HG02870 (cell line): ENCODE measurements around the gene PCDHA4.
"Not testable (repeated sequence)": the region's sequence is repeated elsewhere in the genome, so short reads cannot be mapped to it uniquely, and the experiment has no call there.

Source experiments
- ATAC-seq: cut with Tn5 transposase; IDR thresholded peaks from one replicate; pipeline ENCODE4 v1.9.1; 2021; ENCODE audit warnings: mild to moderate bottlenecking, moderate library complexity; ENCODE audit not compliant: unreplicated experiment

The PCDHA4 gene

DNA sequence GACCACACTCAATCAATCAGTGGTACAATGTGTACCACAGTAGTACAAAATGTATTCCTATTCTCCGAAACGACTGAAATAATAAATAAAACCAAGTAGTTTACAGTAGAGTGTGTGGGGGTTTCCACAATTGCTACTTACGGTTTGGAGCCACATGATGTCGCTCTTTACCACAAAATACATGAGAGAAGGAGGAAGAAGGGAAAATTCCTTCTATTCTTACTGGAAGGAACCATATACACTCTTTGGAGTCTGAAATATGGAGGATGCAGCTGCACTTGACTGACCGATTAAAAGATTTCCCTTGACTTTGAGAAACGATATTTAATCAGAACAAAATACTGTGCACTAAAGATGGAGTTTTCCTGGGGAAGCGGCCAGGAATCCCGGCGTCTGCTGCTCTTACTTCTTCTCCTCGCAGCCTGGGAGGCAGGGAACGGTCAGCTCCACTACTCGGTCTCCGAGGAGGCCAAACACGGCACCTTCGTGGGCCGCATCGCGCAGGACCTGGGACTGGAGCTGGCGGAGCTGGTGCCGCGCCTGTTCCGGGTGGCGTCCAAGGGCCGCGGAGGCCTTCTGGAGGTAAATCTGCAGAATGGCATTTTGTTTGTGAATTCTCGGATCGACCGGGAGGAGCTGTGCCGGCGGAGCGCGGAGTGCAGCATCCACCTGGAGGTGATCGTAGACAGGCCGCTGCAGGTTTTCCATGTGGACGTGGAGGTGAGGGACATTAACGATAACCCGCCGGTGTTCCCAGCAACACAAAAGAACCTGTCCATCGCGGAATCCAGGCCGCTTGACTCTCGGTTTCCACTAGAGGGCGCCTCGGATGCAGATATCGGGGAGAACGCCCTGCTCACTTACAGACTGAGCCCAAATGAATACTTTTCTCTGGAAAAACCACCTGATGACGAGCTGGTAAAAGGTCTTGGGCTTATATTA, at the start of gene PCDHA4:
Gene PCDHA4 (plus strand): TSS at position 235 of the 942 bp plus-strand sequence.
- ATAC-seq: no peak

DNA sequence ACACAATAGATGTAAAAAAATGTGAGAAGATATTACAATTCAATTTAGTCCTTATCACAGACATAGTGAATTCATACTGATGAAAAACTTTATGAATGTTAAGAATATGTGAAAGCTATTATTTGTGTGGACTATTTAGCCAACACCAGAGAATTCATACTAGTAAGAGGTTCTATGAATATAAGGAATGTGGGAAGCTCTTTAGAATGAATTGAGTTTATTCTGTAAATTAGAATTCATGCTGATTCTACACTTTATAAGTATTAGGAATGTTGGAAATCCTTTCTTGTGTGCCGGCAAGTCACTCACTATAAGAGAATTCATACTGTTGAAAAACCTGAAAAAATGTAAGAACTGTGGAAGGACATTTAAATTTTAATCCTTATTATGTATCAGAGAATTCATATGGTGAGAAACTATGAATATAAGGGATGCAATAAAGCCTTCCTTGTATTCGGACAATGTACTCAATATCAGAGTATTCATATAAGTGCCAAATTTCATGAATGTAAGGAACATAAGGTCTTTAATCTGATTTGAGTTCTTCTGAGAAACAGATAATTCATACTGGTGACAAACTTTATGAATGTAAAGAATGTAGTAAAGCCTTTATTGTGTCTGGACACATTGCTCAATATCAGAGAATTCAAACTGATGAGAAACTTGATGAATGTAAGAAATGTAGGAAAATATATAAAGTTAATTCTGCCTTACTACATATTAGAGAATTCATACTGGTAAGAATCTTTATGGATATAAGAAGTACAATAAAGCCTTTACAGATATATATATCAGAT, 42.5 kb upstream of the PCDHA4 start:
- ATAC-seq: no peak

GRCh38 chr5:140767444-140767843, 39.4 kb upstream of the PCDHA4 start:
- no peak for ATAC-seq

DNA sequence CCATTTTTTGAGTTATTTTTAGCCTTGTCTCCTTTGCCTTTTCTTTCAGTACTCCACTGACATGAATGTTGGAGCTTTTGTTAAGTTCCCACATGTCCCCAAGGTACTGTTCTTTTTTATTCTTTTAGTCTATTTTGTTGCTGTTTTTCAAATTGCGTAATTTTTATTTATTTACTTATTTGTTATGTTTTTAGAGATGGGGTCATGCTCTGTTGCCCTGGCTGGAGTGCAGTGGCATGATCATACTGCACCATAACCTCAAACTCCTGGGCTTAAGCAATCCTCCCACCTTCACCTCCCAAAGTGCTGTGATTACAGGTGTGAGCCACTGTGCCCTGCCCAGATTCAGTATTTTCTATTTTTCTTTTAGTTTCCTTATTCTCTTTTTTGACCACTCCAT, 26.4 kb upstream of the PCDHA4 start:
- ATAC-seq: no peak

DNA sequence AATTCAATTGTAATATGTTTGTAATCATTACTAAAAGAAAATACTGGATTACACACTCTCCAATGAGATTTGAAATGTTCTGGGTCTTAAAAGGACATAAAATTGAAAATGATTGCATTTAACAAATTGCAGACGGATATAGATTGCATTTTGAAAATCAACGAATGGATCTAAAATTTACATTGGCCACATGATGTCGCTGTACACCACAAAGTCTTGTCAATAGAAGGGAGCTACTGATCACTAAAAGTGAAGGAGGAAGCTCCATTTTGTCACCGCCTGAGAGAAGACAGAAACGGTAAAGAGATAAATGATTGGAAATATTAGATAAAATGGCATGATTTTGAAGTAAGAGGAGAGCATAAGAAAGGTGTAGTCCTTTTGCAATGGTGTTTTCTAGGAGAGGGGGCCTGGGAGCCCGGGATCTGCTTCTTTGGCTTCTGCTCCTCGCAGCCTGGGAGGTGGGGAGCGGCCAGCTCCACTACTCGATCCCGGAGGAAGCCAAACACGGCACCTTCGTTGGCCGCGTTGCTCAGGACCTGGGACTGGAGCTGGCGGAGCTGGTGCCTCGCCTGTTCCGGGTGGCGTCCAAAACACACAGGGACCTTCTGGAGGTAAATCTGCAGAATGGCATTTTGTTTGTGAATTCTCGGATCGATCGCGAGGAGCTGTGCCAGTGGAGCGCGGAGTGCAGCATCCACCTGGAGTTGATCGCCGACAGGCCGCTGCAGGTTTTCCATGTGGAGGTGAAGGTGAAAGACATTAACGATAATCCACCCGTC, 20.8 kb upstream of the PCDHA4 start, which contains the start of gene PCDHA1:
Gene PCDHA1 (plus strand): TSS at position 236 of the 782 bp plus-strand sequence.
- no peak for ATAC-seq

DNA sequence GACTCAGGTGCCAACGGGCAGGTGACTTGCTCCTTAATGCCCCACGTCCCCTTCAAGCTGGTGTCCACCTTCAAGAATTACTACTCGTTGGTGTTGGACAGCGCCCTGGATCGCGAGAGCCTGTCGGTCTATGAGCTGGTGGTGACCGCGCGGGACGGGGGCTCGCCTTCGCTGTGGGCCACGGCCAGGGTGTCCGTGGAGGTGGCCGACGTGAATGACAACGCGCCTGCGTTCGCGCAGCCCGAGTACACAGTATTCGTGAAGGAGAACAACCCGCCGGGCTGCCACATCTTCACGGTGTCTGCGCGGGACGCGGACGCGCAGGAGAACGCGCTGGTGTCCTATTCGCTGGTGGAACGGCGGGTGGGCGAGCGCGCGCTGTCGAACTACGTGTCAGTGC, 19.4 kb upstream of the PCDHA4 start:
- not testable (repeated sequence) for ATAC-seq

DNA sequence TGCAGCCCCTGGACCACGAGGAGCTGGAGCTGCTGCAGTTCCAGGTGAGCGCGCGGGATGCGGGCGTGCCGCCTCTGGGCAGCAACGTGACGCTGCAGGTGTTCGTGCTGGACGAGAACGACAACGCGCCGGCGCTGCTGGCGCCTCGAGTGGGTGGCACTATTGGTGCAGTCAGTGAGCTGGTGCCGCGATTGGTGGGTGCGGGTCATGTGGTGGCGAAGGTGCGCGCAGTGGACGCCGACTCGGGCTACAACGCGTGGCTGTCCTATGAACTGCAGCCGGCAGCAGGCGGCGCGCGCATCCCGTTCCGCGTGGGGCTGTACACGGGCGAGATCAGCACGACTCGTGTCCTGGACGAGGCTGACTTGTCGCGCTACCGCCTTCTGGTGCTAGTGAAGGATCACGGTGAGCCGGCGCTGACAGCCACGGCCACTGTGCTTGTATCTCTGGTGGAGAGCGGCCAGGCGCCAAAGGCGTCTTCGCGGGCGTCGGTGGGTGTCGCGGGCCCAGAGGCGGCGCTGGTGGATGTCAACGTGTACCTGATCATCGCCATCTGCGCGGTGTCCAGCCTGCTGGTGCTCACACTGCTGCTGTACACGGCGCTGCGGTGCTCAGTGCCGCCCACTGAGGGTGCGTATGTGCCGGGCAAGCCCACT, 18.9 kb upstream of the PCDHA4 start:
- ATAC-seq: not testable (repeated sequence)

DNA sequence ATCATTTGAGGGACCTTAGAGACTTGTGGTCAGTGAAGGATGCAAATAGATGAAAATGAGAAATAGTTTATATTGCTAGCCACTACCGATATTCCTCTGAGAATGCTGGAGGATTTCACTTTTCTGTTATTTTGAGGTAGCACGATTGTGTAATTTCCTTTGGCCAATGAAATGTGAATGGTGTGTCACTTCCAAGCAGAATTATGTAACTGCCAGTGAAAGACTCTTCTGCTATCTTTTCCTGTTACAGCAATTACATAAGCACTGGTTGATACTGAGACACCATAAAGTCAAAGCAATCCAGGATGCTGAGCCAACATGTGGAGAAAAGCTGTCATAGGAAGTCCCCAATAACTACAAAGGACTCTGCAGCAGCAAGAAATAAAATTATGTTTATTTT, 15.8 kb upstream of the PCDHA4 start:
- ATAC-seq: no peak

GRCh38 chr5:140794595-140795258, 12.1 kb upstream of the PCDHA4 start, which contains the start of gene PCDHA2:
PCDHA2 (plus strand) TSS chr5:140794852.
- ATAC-seq: no peak

DNA sequence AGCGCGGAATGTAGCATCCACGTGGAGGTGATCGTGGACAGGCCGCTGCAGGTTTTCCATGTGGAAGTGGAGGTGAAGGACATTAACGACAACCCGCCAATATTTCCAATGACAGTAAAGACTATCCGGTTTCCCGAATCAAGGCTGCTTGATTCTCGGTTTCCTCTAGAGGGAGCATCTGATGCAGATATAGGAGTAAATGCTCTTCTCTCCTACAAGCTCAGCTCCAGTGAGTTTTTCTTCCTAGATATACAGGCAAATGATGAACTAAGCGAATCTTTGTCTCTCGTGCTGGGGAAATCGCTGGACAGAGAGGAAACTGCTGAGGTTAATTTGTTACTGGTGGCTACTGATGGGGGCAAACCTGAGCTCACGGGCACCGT, 11.6 kb upstream of the PCDHA4 start:
- no peak for ATAC-seq

DNA sequence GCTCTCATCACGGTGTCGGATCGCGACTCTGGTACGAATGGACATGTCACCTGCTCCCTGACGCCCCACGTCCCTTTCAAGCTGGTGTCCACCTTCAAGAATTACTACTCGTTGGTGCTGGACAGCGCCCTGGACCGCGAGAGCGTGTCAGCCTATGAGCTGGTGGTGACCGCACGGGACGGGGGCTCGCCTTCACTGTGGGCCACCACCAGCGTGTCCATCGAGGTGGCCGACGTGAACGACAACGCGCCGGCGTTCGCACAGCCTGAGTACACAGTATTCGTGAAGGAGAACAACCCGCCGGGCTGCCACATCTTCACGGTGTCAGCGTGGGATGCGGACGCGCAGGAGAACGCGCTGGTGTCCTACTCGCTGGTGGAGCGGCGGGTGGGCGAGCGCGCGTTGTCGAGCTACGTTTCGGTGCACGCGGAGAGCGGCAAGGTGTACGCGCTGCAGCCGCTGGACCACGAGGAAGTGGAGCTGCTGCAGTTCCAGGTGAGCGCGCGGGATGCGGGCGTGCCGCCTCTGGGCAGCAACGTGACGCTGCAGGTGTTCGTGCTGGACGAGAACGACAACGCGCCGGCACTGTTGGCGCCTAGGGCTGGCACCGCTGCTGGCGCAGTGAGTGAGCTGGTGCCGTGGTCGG, 10.7 kb upstream of the PCDHA4 start:
- ATAC-seq: not testable (repeated sequence)

- no peak for ATAC-seq
Observed at GRCh38 chr5:140796718-140797095, 10.2 kb upstream of the PCDHA4 start.

DNA sequence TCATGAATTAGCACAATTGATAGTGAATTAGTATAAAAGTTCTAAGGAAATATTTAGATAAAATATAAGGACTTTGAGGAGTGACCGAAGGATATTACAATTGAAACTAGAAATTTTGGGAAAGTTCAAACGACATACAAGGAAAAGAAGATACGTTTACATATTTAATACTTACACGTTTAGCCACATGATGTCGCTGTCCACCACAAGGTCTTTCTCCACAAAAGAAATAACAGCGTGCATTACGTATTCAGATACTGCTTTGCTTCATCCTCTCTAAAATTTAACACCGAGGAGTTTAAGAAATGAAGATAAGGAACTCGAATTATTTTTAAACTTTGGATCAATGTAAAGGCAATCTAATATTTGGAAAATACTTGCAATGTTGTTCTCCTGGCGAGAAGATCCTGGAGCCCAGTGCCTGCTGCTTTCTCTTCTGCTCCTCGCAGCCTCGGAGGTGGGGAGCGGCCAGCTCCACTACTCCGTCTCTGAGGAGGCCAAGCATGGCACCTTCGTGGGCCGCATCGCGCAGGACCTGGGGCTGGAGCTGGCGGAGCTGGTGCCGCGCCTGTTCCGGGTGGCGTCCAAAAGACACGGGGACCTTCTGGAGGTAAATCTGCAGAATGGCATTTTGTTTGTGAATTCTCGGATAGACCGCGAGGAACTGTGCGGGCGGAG, 5.9 kb upstream of the PCDHA4 start, which contains the start of gene PCDHA3:
Gene PCDHA3 (plus strand): TSS at position 242 of the 678 bp plus-strand sequence.
- ATAC-seq: no peak

- ATAC-seq: no peak
Observed at GRCh38 chr5:140801494-140801841, 5.4 kb upstream of the PCDHA4 start.

DNA sequence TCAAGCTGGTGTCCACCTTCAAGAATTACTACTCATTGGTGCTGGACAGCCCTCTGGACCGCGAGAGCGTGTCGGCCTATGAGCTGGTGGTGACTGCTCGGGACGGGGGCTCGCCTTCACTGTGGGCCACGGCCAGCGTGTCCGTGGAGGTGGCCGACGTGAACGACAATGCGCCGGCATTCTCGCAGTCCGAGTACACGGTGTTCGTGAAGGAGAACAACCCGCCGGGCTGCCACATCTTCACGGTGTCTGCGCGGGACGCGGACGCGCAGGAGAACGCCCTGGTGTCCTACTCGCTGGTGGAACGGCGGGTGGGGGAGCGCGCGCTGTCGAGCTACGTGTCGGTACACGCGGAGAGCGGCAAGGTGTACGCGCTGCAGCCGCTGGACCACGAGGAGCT, 4.5 kb upstream of the PCDHA4 start:
- ATAC-seq: not testable (repeated sequence)

DNA sequence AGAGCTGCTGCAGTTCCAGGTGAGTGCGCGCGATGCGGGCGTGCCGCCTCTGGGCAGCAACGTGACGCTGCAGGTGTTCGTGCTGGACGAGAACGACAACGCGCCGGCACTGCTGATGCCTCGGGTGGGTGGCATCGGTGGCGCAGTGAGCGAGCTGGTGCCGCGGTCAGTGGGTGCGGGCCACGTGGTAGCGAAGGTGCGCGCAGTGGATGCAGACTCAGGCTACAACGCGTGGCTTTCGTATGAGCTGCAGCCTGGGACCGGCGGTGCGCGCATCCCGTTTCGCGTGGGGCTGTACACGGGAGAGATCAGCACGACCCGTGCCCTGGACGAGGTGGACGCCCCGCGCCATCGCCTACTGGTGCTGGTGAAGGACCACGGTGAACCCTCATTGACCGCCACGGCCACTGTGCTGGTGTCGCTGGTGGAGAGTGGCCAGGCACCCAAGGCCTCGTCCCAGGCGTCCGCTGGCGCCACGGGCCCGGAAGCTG, 4.0 kb upstream of the PCDHA4 start:
- no peak for ATAC-seq

- not testable (repeated sequence) for ATAC-seq
Observed at GRCh38 chr5:140808241-140808888, 1.5 kb downstream of the PCDHA4 start.

DNA sequence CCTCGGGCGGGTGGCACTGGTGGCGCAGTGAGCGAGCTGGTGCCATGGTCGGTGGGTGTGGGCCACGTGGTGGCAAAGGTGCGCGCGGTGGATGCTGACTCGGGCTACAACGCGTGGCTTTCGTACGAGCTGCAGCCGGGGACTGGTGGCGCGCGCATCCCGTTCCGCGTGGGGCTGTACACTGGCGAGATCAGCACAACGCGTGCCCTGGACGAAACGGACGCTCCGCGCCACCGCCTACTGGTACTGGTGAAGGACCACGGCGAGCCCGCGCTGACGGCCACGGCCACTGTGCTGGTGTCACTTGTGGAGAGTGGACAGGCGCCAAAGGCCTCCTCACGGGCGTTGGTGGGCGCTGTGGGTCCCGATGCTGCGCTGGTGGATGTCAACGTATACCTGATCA, 2.0 kb downstream of the PCDHA4 start:
- ATAC-seq: no peak
